Measurements from ENCODE around the gene TMEM43.

- TF ChIP-seq CTCF (IDR thresholded peaks at IDR 0.05) (no peak), ZBTB33 (IDR thresholded peaks at IDR 0.05; ENCODE audit: borderline replicate concordance, low read depth) (no peak), PBX3 (IDR thresholded peaks at IDR 0.05) (no peak), MXI1 (IDR thresholded peaks at IDR 0.05; ENCODE audit: low read depth, low read length) (no peak), GATA2 (CRISPR knock-in tag; IDR thresholded peaks at IDR 0.05) (no peak), USF2 (IDR thresholded peaks at IDR 0.05; ENCODE audit: borderline replicate concordance, low read depth, low read length) (no peak), GABPA (IDR thresholded peaks at IDR 0.05; ENCODE audit: low read depth) (no peak), SMC3 (IDR thresholded peaks at IDR 0.05; ENCODE audit: low read depth, low read length) (no peak), REST (IDR thresholded peaks at IDR 0.05; ENCODE audit: low read depth, low read length) (no peak), YY1 (IDR thresholded peaks at IDR 0.05; ENCODE audit: low read depth) (no peak), EP300 (IDR thresholded peaks at IDR 0.05; ENCODE audit: borderline replicate concordance in 1 of 2, low read depth in 1 of 2, low read length in 1 of 2) (no peak), RFX5 (IDR thresholded peaks at IDR 0.05; ENCODE audit: low read length) (no peak)
Observed at GRCh38 chr3:14093831-14094230, 31.0 kb upstream of the TMEM43 start.
